MCF 10A (cell line): ENCODE results near the gene DNAH6. TPM values are rescaled to one million over a fixed set of nuclear protein-coding genes. Genes with fewer than 3 reads are reported as not detected.

Experiments
- BruUV-seq: library from RNA; stranded (reverse); fragments of 400-500 nt; replicated peaks from 2 replicates; lab custom pipeline; 2021; lab: Mats Ljungman, UMichigan
- CTCF ChIA-PET: fragments of 300-600 bp; sonication (Branson Sonifier 250); formaldehyde crosslinking; extraction: SDS; loops from one replicate; lab custom pipeline; 2021; ENCODE audit warnings: antibody characterized with exemption, inconsistent platforms; lab: Yijun Ruan, JAX
- POLR2A ChIA-PET: fragments of 300-600, 350-650 bp; sonication (Branson Sonifier 250); formaldehyde crosslinking; extraction: SDS; loops from one replicate; lab custom pipeline; 2020; ENCODE audit warnings: antibody characterized with exemption, inconsistent platforms; lab: Yijun Ruan, JAX
- DNase-seq: peaks from one replicate; pipeline ENCODE4 v3.0.0-alpha.2; 2018; ENCODE audit not compliant: unreplicated experiment
- H3K27ac Mint-ChIP-seq: one replicate; pipeline ENCODE4 v1.8.0; 2022; ENCODE audit warnings: mild to moderate bottlenecking, low read depth, mixed read lengths; ENCODE audit not compliant: unreplicated experiment
- H3K27me3 Mint-ChIP-seq: one replicate; pipeline ENCODE4 v1.8.0; 2022; ENCODE audit warnings: mixed read lengths; ENCODE audit not compliant: insufficient read depth, unreplicated experiment
- H3K36me3 Mint-ChIP-seq: one replicate; pipeline ENCODE4 v1.8.0; 2022; ENCODE audit warnings: mild to moderate bottlenecking, moderate library complexity, mixed read lengths; ENCODE audit not compliant: insufficient read depth, unreplicated experiment
- H3K4me1 Mint-ChIP-seq: one replicate; pipeline ENCODE4 v1.8.0; 2022; ENCODE audit warnings: mixed read lengths; ENCODE audit not compliant: insufficient read depth, unreplicated experiment
- H3K4me3 Mint-ChIP-seq: one replicate; pipeline ENCODE4 v1.8.0; 2022; ENCODE audit warnings: mild to moderate bottlenecking, moderate library complexity, mixed read lengths; ENCODE audit not compliant: unreplicated experiment
- H3K9me3 Mint-ChIP-seq: one replicate; pipeline ENCODE4 v1.8.0; 2022; ENCODE audit warnings: mixed read lengths; ENCODE audit not compliant: unreplicated experiment
- intact Hi-C: fragments of 100-400 bp; cut with micrococcal nuclease; formaldehyde crosslinking; loops from 2 replicates; pipeline ENCODE4 v1.14.1; 2022
- total RNA-seq: library from RNA; stranded (reverse); gene quantifications from 2 replicates; pipeline ENCODE4 v1.2.3, GENCODE V29; 2022
- TF ChIP-seq, protein P1 (sequence below): fragments of 200-600 bp; IDR thresholded peaks from one replicate; pipeline ENCODE4 v1.8.0; 2022; ENCODE audit warnings: antibody characterized with exemption, mild to moderate bottlenecking; ENCODE audit not compliant: unreplicated experiment

DNAH6 gene
- total RNA-seq, 1 experiment from 2014 or later, result 0.14 TPM

DNA sequence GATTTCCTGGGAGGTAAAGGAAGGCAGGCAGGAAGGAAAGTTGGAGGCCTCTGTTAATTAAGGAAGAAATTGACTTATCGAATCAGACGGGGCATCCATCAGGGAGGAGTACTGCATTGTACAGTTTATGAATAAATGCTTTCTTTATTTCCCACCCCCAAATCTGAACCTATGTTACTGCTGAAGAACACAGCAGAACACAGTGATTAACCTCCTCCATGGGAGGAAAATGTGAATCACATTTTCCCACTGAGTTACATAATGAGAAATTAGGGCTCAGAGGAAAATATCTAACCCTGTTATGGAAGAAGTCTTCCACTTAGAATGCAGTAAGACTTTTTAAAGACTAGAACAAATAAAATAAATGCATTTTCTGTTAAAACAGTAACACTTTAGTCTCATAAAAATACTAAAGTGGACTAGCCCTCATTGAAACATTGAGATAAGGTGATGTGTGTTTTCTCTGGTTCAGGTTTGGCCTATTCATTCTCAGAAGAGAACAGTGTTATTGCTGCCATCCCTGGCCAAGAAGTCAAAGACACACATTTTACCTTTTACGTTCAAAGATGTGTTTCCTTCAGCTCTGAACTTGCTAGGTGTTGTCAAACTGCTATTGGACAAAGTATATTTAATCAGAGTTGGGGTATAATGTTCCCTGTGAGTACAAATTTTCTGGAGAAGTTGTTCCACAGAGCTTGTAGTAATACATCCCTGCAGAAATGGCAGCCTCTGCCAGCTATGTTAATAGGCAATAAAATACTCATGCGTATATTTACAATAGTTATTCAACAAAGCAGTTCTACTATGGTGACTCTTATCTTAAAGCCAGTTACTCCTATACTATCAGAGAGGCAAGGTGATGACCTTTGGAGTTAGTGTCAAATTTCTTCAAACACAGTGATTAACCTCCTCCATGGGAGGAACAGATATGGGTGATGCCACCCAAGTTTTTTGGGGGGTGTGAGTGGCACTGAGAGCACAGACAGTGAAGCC lies 11.1 kb downstream of the DNAH6 start:
- Mint-ChIP-seq H3K27me3 (no peaks in the 10 kb centered on the region), H3K9me3 (no peaks in the 10 kb centered on the region), H3K27ac (no peak overlapping the region), H3K36me3 (no peaks in the 10 kb centered on the region), H3K4me1 (no peaks in the 10 kb centered on the region), H3K4me3 (no peak overlapping the region)
- intact Hi-C loops, result no loop called here
- ChIA-PET POLR2A (interaction anchor here (0.7 to 1.7 kb wide), 4 partner anchors 8 to 354 kb away, joined by 3 to 5 read pairs (median 4); no protein-coding TSS in a partner anchor), CTCF (interaction anchor here (0.8 to 3.1 kb wide), 22 partner anchors 10 to 399 kb away, joined by 3 to 16 read pairs (median 4); no protein-coding TSS in a partner anchor)
- DNase-seq, result no peak
- no TSS peak for BruUV-seq
- TF ChIP-seq, protein P1, sequence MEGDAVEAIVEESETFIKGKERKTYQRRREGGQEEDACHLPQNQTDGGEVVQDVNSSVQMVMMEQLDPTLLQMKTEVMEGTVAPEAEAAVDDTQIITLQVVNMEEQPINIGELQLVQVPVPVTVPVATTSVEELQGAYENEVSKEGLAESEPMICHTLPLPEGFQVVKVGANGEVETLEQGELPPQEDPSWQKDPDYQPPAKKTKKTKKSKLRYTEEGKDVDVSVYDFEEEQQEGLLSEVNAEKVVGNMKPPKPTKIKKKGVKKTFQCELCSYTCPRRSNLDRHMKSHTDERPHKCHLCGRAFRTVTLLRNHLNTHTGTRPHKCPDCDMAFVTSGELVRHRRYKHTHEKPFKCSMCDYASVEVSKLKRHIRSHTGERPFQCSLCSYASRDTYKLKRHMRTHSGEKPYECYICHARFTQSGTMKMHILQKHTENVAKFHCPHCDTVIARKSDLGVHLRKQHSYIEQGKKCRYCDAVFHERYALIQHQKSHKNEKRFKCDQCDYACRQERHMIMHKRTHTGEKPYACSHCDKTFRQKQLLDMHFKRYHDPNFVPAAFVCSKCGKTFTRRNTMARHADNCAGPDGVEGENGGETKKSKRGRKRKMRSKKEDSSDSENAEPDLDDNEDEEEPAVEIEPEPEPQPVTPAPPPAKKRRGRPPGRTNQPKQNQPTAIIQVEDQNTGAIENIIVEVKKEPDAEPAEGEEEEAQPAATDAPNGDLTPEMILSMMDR, result no peak

DNA sequence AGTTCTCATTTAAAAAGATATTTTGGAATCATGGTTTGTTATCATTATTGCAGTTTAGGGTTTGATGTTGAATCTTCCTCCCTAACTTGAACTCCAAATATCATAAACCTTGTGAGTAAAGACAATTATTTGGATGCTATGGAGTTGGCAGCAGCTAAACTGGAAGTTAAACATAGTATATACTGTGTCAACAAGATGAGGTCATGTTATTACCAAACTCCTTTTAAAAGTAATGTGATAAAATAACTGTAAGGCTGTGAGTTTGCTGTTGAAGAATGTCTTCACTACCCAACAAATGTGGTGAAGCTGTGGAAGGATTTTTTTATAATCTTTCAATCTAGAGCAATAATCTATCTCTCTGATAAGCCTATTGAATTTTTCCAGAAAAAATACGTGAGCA lies 16.0 kb downstream of the DNAH6 start:
- no TSS peak for BruUV-seq
- CTCF ChIA-PET, result interaction anchor here (0.6 kb wide), 1 partner anchor 600 kb away, joined by 3 read pairs; no protein-coding TSS in a partner anchor
- DNase-seq, result no peak
- TF ChIP-seq, protein P1, result no peak
- Mint-ChIP-seq H3K27ac (no peak overlapping the region), H3K27me3 (no peaks in the 10 kb centered on the region), H3K4me1 (no peaks in the 10 kb centered on the region), H3K36me3 (no peaks in the 10 kb centered on the region), H3K4me3 (no peak overlapping the region), H3K9me3 (no peaks in the 10 kb centered on the region)
- intact Hi-C loops, result no loop called here
- POLR2A ChIA-PET, result no interaction called here

DNA sequence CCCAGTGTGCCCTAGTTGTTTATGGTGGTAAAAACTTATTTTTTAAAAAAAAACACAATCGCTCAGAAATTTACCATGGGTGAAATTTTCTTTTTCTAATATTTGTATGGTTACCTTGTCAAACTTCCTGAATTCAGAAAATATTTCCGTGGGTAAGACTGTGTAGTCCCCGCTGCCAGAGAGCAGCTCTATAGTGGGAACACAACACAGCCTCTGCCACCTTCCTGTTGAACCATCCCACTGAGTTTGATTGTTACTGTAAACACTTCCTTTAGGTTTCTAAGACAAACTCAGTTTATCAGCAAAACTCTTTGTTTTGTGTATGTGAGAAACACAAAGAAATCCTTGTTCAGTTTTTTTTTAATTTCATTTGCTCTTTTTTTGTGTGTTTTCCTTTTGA lies 17.9 kb downstream of the DNAH6 start:
- DNase-seq, result no peak
- CTCF ChIA-PET, result no interaction called here
- no peaks in the 10 kb centered on the region for H3K9me3 Mint-ChIP-seq
- no peaks in the 10 kb centered on the region for H3K4me1 Mint-ChIP-seq
- POLR2A ChIA-PET, result interaction anchor here (1.8 kb wide), 1 partner anchor 8 kb away, joined by 4 read pairs; no protein-coding TSS in a partner anchor
- no peaks in the 10 kb centered on the region for H3K36me3 Mint-ChIP-seq
- intact Hi-C loops, result no loop called here
- BruUV-seq, result no TSS peak
- TF ChIP-seq, protein P1, result no peak
- H3K27me3 Mint-ChIP-seq, result no peaks in the 10 kb centered on the region
- H3K4me3 Mint-ChIP-seq, result no peak overlapping the region
- no peak overlapping the region for H3K27ac Mint-ChIP-seq

DNA sequence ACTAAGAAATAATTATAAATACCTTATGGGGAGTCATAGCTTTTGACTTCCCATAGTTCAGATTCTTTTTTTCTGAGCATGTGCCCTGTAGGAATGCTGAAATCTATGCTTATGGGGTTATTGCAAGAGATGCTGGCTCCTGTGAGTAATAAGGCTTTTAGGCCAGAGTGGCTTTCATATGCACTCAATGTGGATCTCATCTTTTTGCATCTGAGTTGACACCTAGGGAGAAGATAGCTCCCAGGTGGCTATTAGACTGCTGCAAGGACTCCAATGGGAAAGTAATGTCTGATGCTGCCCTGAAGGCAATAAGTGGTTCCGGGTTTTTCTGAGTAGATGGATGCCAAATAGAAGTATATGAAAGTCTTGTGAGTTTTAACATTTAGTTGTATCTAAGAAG lies 21.0 kb downstream of the DNAH6 start:
- no peaks in the 10 kb centered on the region for H3K9me3 Mint-ChIP-seq
- CTCF ChIA-PET, result interaction anchor here (0.6 kb wide), 1 partner anchor 48 kb away, joined by 3 read pairs; no protein-coding TSS in a partner anchor

More for the DNA sequence above, 21.0 kb downstream of the DNAH6 start:
- POLR2A ChIA-PET, result interaction anchor here (0.6 to 0.9 kb wide), 2 partner anchors 19 to 90 kb away, joined by 3 read pairs; no protein-coding TSS in a partner anchor
- TF ChIP-seq, protein P1, result no peak
- no peak overlapping the region for H3K4me3 Mint-ChIP-seq
- H3K27me3 Mint-ChIP-seq, result no peaks in the 10 kb centered on the region
- H3K36me3 Mint-ChIP-seq, result no peaks in the 10 kb centered on the region
- no peak for DNase-seq
- no peak overlapping the region for H3K27ac Mint-ChIP-seq
- BruUV-seq, result no TSS peak
- intact Hi-C loops, result no loop called here
- no peaks in the 10 kb centered on the region for H3K4me1 Mint-ChIP-seq
